ENCODE results near the gene RAB3IP.

Gene RAB3IP

GRCh38 chr12:69726922-69727321, 11.7 kb upstream of the RAB3IP start:
- no peak for DNase-seq (ENCODE audit: low read depth, low spot score)
- Histone ChIP-seq H3K4me1 (ENCODE audit: insufficient read depth, insufficient read length) (no peaks in the 10 kb centered on the region), H3K27me3 (ENCODE audit: insufficient read depth, insufficient read length) (no peaks in the 10 kb centered on the region), H3K4me3 (ENCODE audit: insufficient read length, low read depth) (no peak overlapping the region), H3K9ac (ENCODE audit: insufficient read length, low read depth) (no peak overlapping the region), H3K9me3 (ENCODE audit: insufficient read depth, low read length) (no peaks in the 10 kb centered on the region), H3K36me3 (ENCODE audit: insufficient read depth, insufficient read length, low read length) (no peaks in the 10 kb centered on the region)
- no peak for TF ChIP-seq ZNF274 (IDR thresholded peaks at IDR 0.05; ENCODE audit: low read depth, low read length)

GRCh38 chr12:69732088-69732487, 6.6 kb upstream of the RAB3IP start:
- Histone ChIP-seq H3K9ac (ENCODE audit: insufficient read length, low read depth) (no peak overlapping the region), H3K4me1 (ENCODE audit: insufficient read depth, insufficient read length) (no peaks in the 10 kb centered on the region), H3K27me3 (ENCODE audit: insufficient read depth, insufficient read length) (peaks cover 11% of the 10 kb centered on the region), H3K9me3 (ENCODE audit: insufficient read depth, low read length) (no peaks in the 10 kb centered on the region), H3K4me3 (ENCODE audit: insufficient read length, low read depth) (no peak overlapping the region), H3K36me3 (ENCODE audit: insufficient read depth, insufficient read length, low read length) (no peaks in the 10 kb centered on the region)
- no peak for DNase-seq (ENCODE audit: low read depth, low spot score)
- no peak for TF ChIP-seq ZNF274 (IDR thresholded peaks at IDR 0.05; ENCODE audit: low read depth, low read length)
- no peak for TF ChIP-seq SUZ12 (IDR thresholded peaks at IDR 0.05; ENCODE audit: extremely low read depth, insufficient read depth, insufficient read length)
- TF ChIP-seq YY1 (IDR thresholded peaks at IDR 0.05; ENCODE audit: insufficient read depth, insufficient read length): no peak

- Histone ChIP-seq H3K9me3 (ENCODE audit: insufficient read depth, low read length) (no peaks in the 10 kb centered on the region), H3K36me3 (ENCODE audit: insufficient read depth, insufficient read length, low read length) (no peaks in the 10 kb centered on the region), H3K27me3 (ENCODE audit: insufficient read depth, insufficient read length) (peaks cover 25% of the 10 kb centered on the region), H3K9ac (ENCODE audit: insufficient read length, low read depth) (no peak overlapping the region), H3K4me3 (ENCODE audit: insufficient read length, low read depth) (no peak overlapping the region), H3K4me1 (ENCODE audit: insufficient read depth, insufficient read length) (no peaks in the 10 kb centered on the region)
- TF ChIP-seq YY1 (IDR thresholded peaks at IDR 0.05; ENCODE audit: insufficient read depth, insufficient read length) (no peak), ZNF274 (IDR thresholded peaks at IDR 0.05; ENCODE audit: low read depth, low read length) (no peak), SUZ12 (IDR thresholded peaks at IDR 0.05; ENCODE audit: extremely low read depth, insufficient read depth, insufficient read length) (no peak)
- DNase-seq (ENCODE audit: low read depth, low spot score): no peak
These were observed 5.0 kb upstream of the RAB3IP start for GRCh38 chr12:69733638-69734037.

- no peaks in the 10 kb centered on the region for H3K9me3 ChIP-seq (ENCODE audit: insufficient read depth, low read length)
- no peaks in the 10 kb centered on the region for H3K4me1 ChIP-seq (ENCODE audit: insufficient read depth, insufficient read length)
- DNase-seq (ENCODE audit: low read depth, low spot score): peak; percentile 23
- TF ChIP-seq YY1 (IDR thresholded peaks at IDR 0.05; ENCODE audit: insufficient read depth, insufficient read length) (no peak), ZNF274 (IDR thresholded peaks at IDR 0.05; ENCODE audit: low read depth, low read length) (no peak), SUZ12 (IDR thresholded peaks at IDR 0.05; ENCODE audit: extremely low read depth, insufficient read depth, insufficient read length) (no peak)
- H3K9ac ChIP-seq (ENCODE audit: insufficient read length, low read depth): peak overlapping the region; percentile 71
- peak overlapping the region; percentile 75 for H3K4me3 ChIP-seq (ENCODE audit: insufficient read length, low read depth)
- peaks cover 55% of the 10 kb centered on the region for H3K27me3 ChIP-seq (ENCODE audit: insufficient read depth, insufficient read length)
- no peaks in the 10 kb centered on the region for H3K36me3 ChIP-seq (ENCODE audit: insufficient read depth, insufficient read length, low read length)
These were observed 879 bp downstream of the RAB3IP start for GRCh38 chr12:69739287-69740191.

- DNase-seq (ENCODE audit: low read depth, low spot score): no peak
- Histone ChIP-seq H3K4me1 (ENCODE audit: insufficient read depth, insufficient read length) (no peaks in the 10 kb centered on the region), H3K9ac (ENCODE audit: insufficient read length, low read depth) (no peak overlapping the region), H3K4me3 (ENCODE audit: insufficient read length, low read depth) (no peak overlapping the region), H3K27me3 (ENCODE audit: insufficient read depth, insufficient read length) (peaks cover 35% of the 10 kb centered on the region), H3K36me3 (ENCODE audit: insufficient read depth, insufficient read length, low read length) (no peaks in the 10 kb centered on the region), H3K9me3 (ENCODE audit: insufficient read depth, low read length) (peaks cover 3% of the 10 kb centered on the region)
- no peak for TF ChIP-seq ZNF274 (IDR thresholded peaks at IDR 0.05; ENCODE audit: low read depth, low read length)
- no peak for TF ChIP-seq SUZ12 (IDR thresholded peaks at IDR 0.05; ENCODE audit: extremely low read depth, insufficient read depth, insufficient read length)
- TF ChIP-seq YY1 (IDR thresholded peaks at IDR 0.05; ENCODE audit: insufficient read depth, insufficient read length): no peak
These were observed 5.4 kb downstream of the RAB3IP start for GRCh38 chr12:69744109-69744508.

GRCh38 chr12:69751476-69751875, 12.8 kb downstream of the RAB3IP start:
- H3K36me3 ChIP-seq (ENCODE audit: insufficient read depth, insufficient read length, low read length): peaks cover 5% of the 10 kb centered on the region
- no peak for DNase-seq (ENCODE audit: low read depth, low spot score)
- H3K27me3 ChIP-seq (ENCODE audit: insufficient read depth, insufficient read length): no peaks in the 10 kb centered on the region
- H3K9me3 ChIP-seq (ENCODE audit: insufficient read depth, low read length): peaks cover 13% of the 10 kb centered on the region
- no peak overlapping the region for H3K9ac ChIP-seq (ENCODE audit: insufficient read length, low read depth)
- H3K4me3 ChIP-seq (ENCODE audit: insufficient read length, low read depth): no peak overlapping the region
- no peak for TF ChIP-seq ZNF274 (IDR thresholded peaks at IDR 0.05; ENCODE audit: low read depth, low read length)
- H3K4me1 ChIP-seq (ENCODE audit: insufficient read depth, insufficient read length): no peaks in the 10 kb centered on the region

GRCh38 chr12:69755302-69755701, 16.6 kb downstream of the RAB3IP start:
- H3K4me1 ChIP-seq (ENCODE audit: insufficient read depth, insufficient read length): no peaks in the 10 kb centered on the region
- H3K36me3 ChIP-seq (ENCODE audit: insufficient read depth, insufficient read length, low read length): peaks cover 6% of the 10 kb centered on the region
- H3K4me3 ChIP-seq (ENCODE audit: insufficient read length, low read depth): no peak overlapping the region
- no peak for TF ChIP-seq SUZ12 (IDR thresholded peaks at IDR 0.05; ENCODE audit: extremely low read depth, insufficient read depth, insufficient read length)
- no peak overlapping the region for H3K9ac ChIP-seq (ENCODE audit: insufficient read length, low read depth)
- peaks cover 19% of the 10 kb centered on the region for H3K9me3 ChIP-seq (ENCODE audit: insufficient read depth, low read length)
- no peaks in the 10 kb centered on the region for H3K27me3 ChIP-seq (ENCODE audit: insufficient read depth, insufficient read length)
- no peak for DNase-seq (ENCODE audit: low read depth, low spot score)

Data from NT2/D1 (cell line).